GM04503 (cell line): Measurements from ENCODE around the gene GALE.
"Not testable (repeated sequence)": the region's sequence is repeated elsewhere in the genome, so short reads cannot be mapped to it uniquely, and the experiment has no call there.

Experiments
- DNase-seq: peaks from one replicate; pipeline ENCODE4 v3.0.0-alpha.2; 2012; ENCODE audit warnings: low read depth

Gene GALE

DNA sequence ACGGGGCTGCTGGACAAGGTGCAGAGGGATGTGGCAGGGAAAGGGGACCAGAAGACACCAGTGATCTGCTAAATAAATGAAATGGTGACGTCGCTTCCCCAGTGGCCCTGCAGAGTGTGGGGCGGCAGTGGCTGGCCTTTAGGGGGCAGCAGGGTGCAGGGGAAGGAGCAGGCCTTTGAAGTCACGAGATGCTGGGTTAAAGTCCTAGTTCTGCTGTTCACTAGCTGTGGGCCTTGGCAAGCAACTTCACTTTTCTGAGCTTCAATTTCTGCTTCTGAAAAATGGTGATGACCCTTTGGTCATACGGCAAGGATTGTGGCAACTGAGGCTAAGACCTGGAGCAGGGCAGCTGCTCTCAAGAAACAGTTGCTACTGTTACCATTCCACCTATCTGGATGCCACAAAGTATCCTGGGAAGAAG lies 9.2 kb upstream of the GALE start:
- DNase-seq, result no peak

DNA sequence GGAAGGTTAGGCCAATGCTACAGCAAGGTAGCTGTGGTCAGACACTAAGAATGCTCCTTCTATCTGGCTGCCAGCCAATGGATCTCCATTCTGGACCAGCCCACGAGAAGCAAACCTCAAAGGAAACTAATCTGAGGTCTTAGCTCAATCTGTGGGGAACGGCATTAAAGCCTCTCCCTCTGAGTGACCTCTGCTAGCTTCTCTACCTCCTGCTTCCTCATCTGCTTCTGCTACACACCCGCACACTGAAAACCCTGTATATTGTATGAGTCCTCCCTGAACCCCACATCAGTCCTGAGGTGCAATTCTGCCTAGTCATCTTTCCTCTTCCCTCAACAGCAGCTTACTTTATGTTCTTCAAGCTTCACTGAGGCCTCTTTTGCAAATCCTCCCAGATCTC lies 6.9 kb upstream of the GALE start:
- no peak for DNase-seq

DNA sequence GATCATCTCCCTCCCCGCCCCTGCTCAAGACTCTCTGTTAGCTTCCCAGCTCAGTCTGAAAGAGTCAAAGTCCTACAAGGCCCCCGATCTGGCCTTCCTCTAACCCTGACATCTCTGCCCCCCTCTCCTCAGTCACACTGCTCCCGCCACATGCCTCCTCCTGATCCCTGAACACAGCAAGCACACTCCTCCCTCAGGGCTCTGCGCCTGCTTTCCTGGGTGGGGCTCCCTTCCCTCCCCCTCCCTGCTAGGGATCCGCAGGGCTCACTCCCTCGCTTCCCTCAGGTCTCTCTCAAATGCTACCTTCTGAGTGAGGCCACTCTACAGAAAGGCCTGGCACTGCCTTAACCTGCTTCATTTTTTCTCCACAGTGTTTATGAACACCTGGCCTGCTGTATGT lies 5.7 kb upstream of the GALE start:
- no peak for DNase-seq

DNA sequence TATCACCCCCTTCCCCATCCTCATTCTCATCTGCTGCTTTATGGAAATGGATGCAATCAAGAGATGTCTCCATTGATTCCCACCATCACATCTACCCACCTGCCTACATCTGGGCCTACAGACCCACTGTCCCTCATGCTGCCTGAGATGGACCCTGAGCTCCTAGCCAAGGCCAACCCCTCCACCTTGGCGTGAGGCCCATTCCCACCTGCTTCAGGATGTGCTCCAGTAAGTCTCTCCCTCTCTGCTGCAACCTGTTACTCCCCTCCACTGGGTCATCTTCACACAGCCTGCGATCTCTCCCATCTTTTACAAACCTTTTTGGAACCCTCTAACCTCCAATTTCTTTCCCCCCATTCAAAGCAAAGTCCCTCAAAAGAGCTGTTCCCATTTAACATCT lies 4.5 kb upstream of the GALE start:
- DNase-seq, result no peak

DNA sequence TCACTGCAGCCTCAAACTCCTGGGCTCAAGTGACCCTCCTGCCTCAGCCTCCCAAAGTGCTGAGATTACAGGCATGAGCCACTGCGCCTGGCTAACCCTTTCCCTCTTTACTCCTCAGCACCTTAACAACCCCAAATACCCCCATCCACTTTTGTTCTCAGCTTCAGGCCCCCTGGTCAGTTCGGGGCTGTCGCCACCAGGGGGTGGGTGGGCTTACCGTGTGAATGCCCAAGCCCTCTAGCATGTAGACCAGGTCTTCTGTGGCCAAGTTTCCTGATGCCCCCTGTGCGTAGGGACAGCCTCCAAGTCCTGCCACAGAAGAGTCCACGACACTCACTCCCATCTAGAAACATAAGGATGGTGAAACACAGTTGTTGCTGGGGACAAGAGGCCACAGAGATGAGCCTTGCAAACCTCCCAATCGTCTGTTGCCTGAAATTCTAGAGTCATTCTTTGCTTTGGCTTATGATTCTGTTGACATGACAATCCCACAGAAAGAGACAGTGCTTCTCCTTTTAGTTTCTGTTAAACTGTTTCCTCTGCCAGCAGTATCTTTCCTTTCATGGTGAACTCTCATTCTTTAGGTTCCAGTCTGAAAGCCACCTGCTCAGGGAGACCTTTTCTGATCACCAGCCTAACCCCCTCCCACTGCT lies 3.8 kb upstream of the GALE start:
- DNase-seq, result no peak

DNA sequence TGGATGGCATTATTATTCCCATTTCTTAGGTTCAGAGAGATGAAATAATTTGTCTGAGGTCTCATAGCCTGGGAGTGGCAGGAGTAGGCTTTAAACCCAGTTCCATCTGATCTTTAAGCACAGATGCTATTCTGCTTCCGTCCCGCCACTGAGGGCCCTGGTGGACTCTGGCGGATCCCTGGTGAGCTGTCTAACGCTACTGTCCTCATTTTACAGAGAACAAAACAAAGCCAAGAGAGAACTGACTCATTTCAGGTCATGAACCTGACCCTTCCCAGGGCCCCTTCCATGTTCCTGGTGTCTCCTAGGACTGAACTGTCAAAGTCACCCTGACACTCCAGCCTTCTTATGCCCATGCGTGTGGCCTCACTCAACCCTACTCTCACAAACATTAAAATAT lies 3.1 kb upstream of the GALE start:
- DNase-seq, result no peak

DNA sequence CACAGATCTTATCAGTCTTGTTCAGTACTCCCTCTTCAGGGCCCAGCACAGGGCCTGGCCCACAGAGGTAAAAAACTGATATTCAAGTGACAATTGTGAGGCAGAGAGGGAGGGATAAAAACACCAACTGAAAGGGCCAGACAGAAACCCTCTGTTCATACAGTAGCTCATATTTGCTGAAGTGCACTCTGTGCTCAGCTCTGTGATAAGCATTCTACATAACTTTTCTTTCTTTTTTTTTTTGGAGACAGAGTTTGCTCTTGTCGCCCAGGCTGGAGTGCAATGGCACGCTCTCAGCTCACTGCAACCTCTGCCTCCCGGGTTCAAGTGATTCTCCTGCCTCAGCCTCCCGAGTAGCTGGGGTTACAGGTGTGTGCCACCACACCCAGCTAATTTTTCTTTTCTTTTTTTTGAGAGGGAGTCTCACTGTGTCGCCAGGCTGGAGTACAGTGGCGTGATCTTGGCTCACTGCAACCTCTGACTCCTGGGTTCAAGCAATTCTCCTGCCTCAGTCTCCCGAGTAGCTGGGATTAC lies 2.3 kb upstream of the GALE start:
- not testable (repeated sequence) for DNase-seq

DNA sequence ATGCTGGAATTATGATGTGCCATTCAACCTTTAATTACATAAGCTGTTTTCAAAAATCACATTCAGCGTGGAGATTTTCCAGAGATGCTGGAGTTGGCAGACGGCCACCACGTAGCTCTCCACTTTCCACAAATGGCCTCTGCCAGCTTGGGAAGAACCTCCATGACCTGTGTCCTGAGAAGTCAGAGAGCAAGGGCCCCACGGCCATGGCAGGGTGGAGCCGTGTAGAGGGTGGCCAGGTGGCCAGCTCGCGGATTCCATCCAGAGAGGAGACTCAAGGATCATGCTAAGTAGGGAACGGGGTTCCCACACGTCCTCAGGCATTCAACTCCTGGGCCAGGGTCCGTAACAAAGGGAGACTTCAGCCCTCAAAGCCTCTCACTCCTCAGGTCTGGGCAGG lies 1.3 kb upstream of the GALE start:
- no peak for DNase-seq

DNA sequence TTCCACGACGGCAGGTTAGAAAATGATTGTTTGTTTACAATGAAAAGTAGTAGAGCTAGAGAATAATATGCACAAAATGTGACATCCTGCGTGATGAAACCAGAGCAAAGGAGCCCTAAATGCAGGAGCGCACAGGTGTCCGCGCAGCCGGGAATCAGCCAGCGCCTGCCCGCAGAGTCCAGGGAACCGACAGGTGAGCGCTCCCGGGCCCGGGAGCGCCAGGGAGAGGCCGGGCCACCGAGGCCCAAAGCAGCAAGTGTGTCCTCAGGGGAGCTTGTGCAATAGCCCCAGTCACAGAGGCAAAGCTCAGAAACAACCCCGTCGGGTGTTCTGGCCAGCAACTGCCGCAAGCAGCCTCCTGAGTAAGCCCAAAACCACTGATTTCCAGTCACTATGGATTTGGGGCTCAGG lies 789 bp upstream of the GALE start:
- DNase-seq, result no peak

DNA sequence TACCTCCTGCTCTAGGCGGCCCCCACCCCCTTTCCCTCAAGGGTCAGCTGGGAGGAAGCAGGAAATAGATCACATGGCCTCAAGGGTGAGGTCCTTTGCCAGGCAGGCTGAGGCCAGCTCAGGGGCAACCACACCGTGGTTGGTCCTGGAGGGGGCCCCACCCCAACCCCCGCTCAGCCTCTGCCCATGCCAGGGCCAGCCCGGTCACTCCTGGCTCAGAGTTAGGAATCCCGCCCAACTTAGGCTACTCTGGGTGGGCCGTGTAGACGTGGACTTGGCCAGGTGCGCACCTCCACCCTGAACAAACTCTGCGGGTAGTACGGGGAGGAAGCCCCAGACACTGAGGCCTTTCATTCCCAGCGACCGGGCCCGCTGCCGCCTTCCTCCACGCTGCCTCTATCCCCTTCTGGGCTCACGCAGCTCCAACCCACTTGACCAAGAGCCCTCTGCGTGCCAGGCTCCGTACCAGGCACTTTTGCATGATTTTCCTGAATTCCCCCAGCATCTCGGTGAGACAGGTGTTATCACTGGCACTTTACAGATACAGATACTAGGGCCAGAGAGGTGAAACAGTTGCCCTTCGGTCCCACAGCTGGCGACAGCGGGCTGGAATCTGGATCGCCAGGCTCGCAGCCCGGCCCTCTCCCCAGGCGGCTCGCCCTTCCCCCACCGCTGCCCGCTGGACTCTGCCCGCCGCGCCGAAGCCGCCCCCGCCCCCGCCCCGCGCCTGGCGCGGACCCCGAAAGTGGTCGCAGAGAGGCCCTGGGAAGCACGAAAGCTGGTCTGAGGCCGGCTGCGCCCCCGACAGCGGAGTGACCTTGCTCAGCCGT lies 769 bp downstream of the GALE start:
- DNase-seq, result no peak

DNA sequence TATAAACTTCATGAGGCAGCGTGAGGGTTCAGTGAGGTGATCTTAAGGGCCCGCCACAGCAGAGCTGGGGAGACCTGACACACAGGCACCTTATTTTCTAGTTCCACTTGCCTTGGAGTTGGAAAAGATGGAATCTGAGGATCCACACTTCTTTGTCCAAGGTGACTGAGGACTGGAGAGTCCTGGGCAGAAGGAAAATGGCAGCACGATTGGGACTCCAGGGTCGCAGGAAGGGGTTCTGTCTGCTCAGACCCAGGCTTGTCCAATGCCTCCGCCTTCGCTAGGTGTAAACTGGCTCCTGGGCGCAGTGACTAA lies 1.3 kb downstream of the GALE start:
- DNase-seq, result no peak

DNA sequence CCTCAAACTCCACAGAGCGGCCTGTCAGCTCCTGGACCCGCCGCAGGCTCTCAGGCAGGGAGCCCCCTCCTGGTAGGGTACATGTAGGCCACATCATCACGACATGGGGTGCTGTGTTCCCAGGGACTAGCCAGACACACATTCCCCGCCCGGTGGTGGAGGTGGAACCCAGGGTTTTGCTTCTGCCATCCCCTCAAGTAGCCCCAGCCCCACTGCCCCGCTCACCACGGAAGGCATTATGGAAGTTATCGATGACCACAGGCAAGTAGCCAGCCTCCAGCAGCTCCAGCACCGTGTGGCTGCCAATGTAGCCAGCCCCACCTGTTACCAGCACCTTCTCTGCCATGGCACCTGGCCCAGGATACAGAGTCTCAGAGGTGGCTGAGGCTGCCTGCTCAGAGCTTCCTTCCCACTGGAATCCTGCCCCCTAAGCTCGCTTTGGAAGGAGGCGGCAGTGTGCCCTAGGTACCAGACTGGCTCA lies 1.9 kb downstream of the GALE start:
- no peak for DNase-seq

DNA sequence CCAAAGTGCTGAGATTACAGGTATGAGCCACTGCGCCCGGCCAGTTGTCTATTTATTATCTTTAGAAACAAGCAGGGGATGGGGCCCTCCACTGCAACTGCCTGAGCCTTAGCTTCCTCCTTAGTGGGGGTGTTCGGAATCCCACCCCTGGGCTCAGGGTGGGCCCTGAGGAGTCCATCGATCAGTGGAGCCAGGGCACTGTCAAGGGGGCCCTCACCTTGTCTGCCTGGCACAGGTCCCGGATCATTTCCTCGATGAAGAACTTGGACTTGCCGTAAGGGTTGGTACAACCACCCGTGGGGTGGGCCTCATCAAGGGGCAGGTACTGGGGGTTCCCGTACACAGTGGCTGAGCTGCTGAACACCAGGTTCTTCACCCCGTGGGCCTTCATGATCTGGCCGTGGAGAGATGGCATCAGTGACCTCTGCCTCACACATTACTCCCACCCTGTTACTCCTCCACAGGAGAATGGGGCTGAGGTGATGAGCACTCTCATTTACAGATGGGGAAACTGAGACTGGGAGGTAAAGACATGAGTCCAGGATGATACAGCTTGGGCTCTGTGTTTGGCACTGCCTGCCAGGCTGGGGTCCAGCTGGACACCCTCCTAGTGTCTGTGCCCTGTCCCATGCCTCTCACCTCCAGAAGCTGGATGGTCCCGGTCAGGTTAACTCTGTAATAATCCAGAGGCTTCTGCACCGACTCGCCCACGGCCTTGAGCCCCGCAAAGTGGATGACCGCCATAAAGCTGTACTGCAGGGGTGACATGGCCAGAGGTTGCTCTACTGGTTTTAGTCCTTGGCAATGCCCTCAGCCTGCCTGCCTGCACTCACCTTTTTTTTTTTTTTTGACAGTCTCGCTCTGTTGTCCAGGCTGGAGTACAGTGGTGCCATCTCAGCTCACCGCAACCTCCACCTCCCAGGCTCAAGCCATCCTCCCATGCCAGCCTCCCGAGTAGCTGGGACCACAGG lies 2.8 kb downstream of the GALE start:
- DNase-seq, result no peak

DNA sequence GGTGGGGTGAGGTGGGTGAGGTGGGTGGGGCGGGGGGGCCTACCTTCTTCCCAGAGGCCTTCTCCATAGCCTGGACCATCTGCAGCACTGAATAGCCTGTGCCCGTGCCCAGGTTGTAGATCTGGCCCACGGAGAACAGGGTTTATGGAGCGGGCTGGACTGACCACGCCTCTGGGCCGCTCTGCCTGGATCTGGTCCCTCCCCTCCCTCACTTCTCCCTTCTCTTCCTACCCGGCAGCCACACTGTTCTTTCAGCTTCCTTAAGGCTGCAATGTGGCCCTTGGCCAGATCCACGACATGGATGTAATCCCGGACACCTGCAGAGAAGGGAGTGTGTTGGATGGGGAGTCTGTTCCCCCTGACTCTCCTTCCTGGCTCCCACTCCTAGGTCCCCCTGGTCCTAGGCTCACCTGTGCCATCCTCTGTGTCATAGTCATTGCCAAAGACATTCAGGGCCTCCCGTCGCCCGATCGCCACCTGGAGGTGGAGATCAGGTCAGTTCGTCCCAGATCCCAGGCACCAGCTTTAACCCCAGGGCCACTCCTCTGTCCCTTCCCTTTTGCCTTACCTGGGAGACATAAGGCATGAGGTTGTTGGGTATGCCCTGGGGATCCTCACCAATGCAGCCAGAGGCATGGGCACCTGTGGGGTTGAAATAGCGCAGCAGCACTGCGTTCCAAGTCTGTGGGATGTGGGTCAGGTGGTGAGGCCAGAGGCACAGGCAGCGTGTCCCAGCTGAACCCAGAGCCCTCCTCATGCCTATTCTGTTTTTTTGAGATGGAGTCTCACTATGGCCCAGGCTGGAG lies 3.9 kb downstream of the GALE start:
- DNase-seq, result no peak

DNA sequence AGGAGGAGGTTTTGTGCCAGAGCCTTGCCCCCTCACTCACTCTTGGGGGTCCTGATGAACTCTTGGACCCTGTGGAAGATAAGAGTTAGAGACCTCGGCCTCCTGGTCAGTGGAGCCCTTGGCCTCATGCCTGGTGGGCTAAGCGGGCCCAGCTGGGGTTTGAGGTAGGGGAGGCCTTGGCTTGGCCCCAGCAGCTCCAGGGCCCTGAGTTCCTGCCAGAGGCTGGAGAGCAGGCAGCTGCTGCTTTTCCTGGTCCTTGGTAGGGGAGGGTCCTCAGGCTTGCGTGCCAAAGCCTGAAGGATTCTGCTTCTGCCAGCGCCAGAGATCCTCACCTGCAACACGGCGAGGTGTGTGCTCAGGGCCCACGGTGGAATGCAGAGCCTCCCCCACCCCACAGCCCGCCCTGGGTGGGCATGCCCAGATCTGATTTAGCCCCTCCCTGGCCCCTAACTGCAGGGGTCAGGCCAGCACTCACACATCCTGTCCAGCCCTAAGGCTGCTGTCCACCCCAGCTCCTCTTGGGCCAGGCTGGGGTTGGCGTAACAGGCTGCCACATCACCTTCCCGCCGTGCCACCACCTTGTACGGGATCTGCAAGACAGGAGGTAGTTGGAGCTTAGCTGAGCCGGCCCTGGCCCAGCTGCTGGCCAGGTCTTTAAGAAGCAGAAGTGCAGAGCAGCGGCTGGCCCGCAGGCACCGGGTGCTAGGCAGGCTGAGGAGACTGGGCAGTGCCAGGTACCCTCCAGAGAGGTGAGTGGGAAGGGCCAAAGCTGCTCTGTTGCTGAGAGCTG lies 4.7 kb downstream of the GALE start:
- no peak for DNase-seq

DNA sequence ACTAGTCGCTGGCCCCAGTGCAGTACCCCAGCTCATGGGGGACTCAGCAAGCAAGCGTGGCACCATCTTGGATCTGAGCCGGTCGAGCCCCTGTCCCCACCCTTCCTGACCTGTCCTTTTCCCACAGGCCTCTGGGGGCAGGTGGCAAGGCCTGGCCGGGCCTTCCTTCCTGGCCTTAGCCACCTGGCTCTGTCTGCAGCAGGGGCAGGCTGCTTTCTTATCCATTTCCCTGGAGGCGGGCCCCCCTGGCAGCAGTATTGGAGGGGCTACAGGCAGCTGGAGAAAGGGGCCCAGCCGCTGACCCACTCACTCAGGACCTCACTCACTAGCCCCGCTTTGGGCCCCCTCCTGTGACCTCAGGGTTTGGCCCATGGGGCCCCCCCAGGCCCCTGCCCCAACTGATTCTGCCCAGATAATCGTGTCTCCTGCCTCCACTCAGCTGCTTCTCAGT lies 5.8 kb downstream of the GALE start:
- DNase-seq, result not testable (repeated sequence)

DNA sequence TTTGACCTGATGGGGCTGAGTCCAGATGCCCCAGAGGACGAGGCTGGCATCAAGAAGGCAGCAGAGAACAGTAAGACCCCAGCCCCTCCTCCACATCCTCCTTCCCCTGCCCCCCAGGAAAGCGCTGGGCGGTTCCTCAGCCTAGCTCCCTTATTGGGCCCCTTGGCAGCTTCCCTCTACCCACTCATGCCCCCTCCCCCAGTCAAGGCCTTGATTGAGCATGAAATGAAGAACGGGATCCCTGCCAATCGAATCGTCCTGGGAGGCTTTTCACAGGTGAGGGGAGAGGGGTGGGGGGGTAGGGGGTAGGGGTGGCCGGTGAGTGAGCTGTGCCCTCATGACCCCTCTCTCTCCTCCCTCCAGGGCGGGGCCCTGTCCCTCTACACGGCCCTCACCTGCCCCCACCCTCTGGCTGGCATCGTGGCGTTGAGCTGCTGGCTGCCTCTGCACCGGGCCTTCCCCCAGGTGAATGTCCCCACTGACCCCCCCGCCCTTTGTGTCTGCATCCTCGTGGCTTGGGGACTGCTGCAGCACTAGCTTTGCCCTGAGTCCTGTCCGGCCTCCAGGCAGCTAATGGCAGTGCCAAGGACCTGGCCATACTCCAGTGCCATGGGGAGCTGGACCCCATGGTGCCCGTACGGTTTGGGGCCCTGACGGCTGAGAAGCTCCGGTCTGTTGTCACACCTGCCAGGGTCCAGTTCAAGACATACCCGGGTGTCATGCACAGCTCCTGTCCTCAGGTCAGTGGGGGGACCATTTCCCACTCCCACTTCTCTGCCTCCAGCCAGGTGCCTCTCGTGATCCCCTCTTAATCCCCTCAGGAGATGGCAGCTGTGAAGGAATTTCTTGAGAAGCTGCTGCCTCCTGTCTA lies 6.5 kb downstream of the GALE start:
- DNase-seq, result no peak

DNA sequence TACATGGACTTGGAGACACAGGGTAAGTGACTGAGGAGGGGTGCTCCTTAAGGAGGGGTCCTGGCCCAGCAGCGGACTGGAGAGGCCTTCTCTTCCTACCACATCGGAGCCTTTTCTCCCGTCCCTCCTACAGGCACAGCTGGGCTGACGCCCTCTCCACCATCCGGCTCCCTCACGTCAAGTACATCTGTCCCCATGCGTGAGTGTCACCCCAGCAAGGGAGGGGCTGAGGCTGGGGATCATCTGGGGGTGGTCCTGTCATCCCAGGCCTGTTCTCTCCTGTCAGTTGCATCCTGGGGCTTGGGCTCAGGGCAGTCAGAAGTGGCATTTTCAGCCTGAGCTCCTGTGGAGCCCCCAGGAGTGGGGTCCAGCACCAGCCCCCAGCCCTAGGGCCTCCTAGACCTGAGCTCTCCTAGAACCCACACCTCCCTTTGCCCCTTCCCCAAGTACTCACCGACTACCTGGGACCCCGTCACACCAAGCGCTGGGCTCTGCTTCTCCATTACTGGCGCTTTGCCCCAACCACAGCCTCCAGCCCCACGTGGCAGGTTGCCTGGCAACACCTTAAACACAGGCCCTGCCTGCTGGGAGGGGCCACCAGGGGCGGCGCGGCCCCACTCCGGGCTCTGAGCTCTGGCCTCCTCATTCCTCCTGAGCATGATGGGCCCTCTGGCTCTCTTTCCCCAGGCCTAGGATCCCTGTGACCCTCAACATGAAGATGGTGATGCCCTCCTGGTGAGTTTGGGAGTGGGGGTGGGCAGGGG lies 7.4 kb downstream of the GALE start:
- DNase-seq, result no peak
